ENCODE results near the gene OPRL1. TPM values are rescaled to one million over a fixed set of nuclear protein-coding genes. Genes with fewer than 3 reads are reported as not detected.

The OPRL1 gene
- total RNA-seq, 1 donor from 2014 or later = 1.4 TPM

DNA sequence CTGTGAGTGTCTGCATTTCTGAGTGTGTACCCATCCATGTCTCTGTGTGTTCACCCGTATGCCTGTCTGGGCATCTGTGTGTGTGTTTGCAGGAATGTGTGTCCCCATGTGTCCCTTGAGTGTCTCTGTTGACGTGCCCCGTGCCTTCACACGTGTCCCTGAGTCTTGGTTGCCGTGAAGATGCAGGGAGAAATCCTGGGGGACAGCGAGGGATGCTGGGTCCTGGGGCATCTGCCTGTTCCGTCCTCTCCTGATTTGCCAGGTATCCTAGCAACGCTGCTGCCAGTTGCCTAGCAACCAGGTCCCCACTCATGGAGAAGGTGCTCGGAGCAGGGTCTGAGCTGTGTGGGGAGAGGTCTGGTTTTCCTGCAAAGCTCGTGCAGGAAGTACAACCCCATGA lies 10.3 kb downstream of the OPRL1 start:
- TF ChIP-seq, protein P1, sequence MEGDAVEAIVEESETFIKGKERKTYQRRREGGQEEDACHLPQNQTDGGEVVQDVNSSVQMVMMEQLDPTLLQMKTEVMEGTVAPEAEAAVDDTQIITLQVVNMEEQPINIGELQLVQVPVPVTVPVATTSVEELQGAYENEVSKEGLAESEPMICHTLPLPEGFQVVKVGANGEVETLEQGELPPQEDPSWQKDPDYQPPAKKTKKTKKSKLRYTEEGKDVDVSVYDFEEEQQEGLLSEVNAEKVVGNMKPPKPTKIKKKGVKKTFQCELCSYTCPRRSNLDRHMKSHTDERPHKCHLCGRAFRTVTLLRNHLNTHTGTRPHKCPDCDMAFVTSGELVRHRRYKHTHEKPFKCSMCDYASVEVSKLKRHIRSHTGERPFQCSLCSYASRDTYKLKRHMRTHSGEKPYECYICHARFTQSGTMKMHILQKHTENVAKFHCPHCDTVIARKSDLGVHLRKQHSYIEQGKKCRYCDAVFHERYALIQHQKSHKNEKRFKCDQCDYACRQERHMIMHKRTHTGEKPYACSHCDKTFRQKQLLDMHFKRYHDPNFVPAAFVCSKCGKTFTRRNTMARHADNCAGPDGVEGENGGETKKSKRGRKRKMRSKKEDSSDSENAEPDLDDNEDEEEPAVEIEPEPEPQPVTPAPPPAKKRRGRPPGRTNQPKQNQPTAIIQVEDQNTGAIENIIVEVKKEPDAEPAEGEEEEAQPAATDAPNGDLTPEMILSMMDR (IDR thresholded peaks at IDR 0.05) = no peak
- H3K27ac Mint-ChIP-seq = no peak overlapping the region
- H3K4me3 Mint-ChIP-seq = no peak overlapping the region
- ChIA-PET POLR2A (no interaction called here), CTCF (interaction anchor here (0.8 kb wide), 1 partner anchor 52 kb away, joined by 3 read pairs; no protein-coding TSS in a partner anchor)
- H3K4me1 Mint-ChIP-seq = peaks cover 10% of the 10 kb centered on the region
- DNase-seq = no peak
- no peaks in the 10 kb centered on the region for H3K27me3 Mint-ChIP-seq
- no peaks in the 10 kb centered on the region for H3K36me3 Mint-ChIP-seq (ENCODE audit: low read depth)
- intact Hi-C loops (cut with micrococcal nuclease) = no loop called here
- ATAC-seq (ENCODE audit: low read depth) = no peak
- H3K9me3 Mint-ChIP-seq = no peaks in the 10 kb centered on the region

DNA sequence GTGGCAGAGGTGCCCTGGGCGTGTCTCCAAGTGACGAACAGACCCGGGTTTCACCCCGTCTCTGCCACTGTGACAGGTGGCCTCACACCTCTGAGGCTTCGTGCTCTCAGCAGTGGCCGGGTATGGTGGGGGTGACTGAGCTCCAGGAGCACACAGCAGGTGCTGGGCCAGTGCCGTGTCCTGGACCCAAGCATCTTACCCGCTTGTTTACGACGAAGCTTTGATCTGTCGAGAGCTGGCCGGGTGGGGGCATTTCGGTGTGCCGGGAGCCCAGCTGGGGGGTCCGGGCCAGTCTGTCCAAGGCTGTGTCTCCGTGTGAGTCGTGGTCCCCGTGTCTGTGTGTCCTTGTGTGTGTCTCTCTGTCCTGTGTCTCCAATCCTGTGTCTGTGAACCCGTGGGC lies 11.5 kb downstream of the OPRL1 start:
- Mint-ChIP-seq H3K4me3 (no peak overlapping the region), H3K27ac (no peak overlapping the region), H3K9me3 (no peaks in the 10 kb centered on the region), H3K4me1 (peaks cover 15% of the 10 kb centered on the region), H3K36me3 (ENCODE audit: low read depth) (no peaks in the 10 kb centered on the region), H3K27me3 (no peaks in the 10 kb centered on the region)
- ATAC-seq (ENCODE audit: low read depth) (no peak), DNase-seq (no peak)
- intact Hi-C loops (cut with micrococcal nuclease) = no loop called here
- ChIA-PET CTCF (no interaction called here), POLR2A (interaction anchor here (1.0 kb wide), 1 partner anchor 49 kb away, joined by 3 read pairs; no protein-coding TSS in a partner anchor)
- TF ChIP-seq, protein P1 (IDR thresholded peaks at IDR 0.05) = no peak

DNA sequence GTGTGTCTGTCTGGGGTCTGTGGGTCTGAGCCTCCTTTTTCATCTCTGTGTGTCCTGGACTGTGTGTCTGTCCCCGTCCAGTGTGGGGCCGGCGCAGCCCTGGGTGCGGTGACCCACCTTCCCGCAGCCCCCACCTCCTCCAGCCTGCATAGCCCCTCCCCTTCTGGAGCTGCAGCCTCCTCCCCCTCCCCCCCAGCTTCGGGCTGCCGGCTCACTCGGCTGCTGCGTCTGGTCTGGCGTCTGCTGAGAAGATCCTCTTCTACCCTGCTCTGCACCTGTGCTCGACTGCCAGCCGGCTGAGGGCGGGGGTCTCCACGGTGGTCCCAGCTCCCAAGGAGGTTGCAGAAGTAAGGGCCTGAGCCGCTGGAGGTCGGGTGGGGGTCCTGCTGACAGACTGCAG lies 11.9 kb downstream of the OPRL1 start:
- peaks cover 18% of the 10 kb centered on the region for H3K4me1 Mint-ChIP-seq
- no peak for ATAC-seq (ENCODE audit: low read depth)
- TF ChIP-seq, protein P1 (IDR thresholded peaks at IDR 0.05) = no peak
- intact Hi-C loops (cut with micrococcal nuclease) = no loop called here
- no peak overlapping the region for H3K4me3 Mint-ChIP-seq
- ChIA-PET CTCF (no interaction called here), POLR2A (interaction anchor here (0.8 to 1.0 kb wide), 2 partner anchors 50 to 103 kb away, joined by 3 read pairs; no protein-coding TSS in a partner anchor)
- H3K9me3 Mint-ChIP-seq = peaks cover under 1% of the 10 kb centered on the region
- H3K27me3 Mint-ChIP-seq = no peaks in the 10 kb centered on the region
- no peak overlapping the region for H3K27ac Mint-ChIP-seq
- peaks cover 4% of the 10 kb centered on the region for H3K36me3 Mint-ChIP-seq (ENCODE audit: low read depth)
- DNase-seq = no peak

DNA sequence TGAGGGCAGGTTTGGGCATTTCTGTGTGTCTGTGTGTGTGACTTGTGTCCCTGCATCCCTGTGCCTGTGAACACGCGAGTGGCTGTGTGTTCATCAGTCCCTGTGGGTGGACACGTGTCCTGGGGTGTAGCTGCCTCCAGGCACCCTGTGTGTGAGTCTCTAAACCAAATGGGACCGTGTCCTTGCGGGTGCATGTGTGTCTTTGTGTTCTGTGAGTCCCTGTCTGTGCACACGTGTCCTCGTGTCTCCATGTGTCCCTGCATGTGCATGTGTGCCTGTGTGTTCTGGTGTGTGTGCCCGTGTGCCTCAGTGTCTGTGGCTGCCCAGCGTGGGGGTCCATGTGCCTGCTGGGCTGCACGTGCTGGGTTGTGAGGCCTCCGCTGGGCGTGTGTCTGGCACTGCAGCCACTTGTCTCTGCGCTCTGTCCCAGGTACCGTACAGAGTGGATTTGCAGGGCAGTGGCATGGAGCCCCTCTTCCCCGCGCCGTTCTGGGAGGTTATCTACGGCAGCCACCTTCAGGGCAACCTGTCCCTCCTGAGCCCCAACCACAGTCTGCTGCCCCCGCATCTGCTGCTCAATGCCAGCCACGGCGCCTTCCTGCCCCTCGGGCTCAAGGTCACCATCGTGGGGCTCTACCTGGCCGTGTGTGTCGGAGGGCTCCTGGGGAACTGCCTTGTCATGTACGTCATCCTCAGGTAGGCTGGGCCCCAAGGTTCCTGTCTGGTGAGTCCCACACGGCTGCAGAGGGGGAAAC lies 12.6 kb downstream of the OPRL1 start:
- peaks cover 3% of the 10 kb centered on the region for H3K9me3 Mint-ChIP-seq
- no peak for ATAC-seq (ENCODE audit: low read depth)

DNA sequence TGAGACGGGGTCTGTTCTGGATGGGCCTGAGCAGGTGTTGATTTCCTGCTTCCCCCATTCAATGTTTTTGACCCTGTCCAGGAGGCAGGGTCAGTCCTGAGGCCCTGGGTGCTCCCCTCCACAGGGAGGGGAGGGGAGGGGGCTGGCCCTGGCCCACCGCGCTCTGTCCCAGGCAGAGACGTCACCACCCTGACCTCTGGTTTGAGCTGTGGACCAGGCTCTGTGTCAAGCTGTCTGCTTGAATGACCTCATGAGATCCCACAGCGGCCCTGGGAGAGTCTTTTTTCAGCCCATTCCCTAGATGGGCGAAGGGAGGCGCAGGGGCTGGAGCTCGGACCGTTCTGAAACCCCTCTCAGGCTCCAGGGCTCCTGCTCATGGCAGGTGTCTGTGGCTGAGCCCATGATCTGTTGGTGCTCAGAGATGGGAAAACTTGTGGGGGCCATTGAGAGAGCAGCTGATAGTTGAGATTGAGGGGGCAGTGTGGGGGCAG lies 13.2 kb downstream of the OPRL1 start:
- ChIA-PET POLR2A (interaction anchor here (0.6 kb wide), 1 partner anchor 13 kb away, joined by 15 read pairs; the partner anchor contains the start of gene OPRL1), CTCF (no interaction called here)
- ATAC-seq (ENCODE audit: low read depth) = peak; percentile 18
- H3K27ac Mint-ChIP-seq = no peak overlapping the region
- no peaks in the 10 kb centered on the region for H3K27me3 Mint-ChIP-seq
- peaks cover 8% of the 10 kb centered on the region for H3K36me3 Mint-ChIP-seq (ENCODE audit: low read depth)
- H3K4me3 Mint-ChIP-seq = no peak overlapping the region
- no peak for DNase-seq
- intact Hi-C loops (cut with micrococcal nuclease) = no loop called here
- peaks cover 18% of the 10 kb centered on the region for H3K4me1 Mint-ChIP-seq
- TF ChIP-seq, protein P1 (IDR thresholded peaks at IDR 0.05) = no peak
- peaks cover 3% of the 10 kb centered on the region for H3K9me3 Mint-ChIP-seq

More for the DNA sequence above, 12.6 kb downstream of the OPRL1 start:
- intact Hi-C loops (cut with micrococcal nuclease) = no loop called here
- no peak for DNase-seq
- Mint-ChIP-seq H3K4me1 (peaks cover 18% of the 10 kb centered on the region), H3K27me3 (no peaks in the 10 kb centered on the region), H3K36me3 (ENCODE audit: low read depth) (peaks cover 6% of the 10 kb centered on the region), H3K27ac (no peak overlapping the region), H3K4me3 (no peak overlapping the region)
- CTCF ChIA-PET = no interaction called here
- TF ChIP-seq, protein P1 (IDR thresholded peaks at IDR 0.05) = no peak
- POLR2A ChIA-PET = interaction anchor here (0.8 to 1.0 kb wide), 2 partner anchors 50 to 103 kb away, joined by 3 read pairs; no protein-coding TSS in a partner anchor

Data from activated B cell treated with CpG ODN at 0.5 μM for 24 hours (primary cell).